NB4 (cell line): Measurements from ENCODE around the gene ST8SIA6.

Experiments used
- POLR2A ChIP-seq: IDR thresholded peaks from 2 replicates; pipeline ENCODE4 v1.6.1; 2011; ENCODE audit warnings: mild to moderate bottlenecking; ENCODE audit not compliant: insufficient read length; ENCODE audit errors: extremely low read depth
- TF ChIP-seq, protein P1 (sequence below): IDR thresholded peaks from one replicate; pipeline ENCODE4 v1.5.1; 2012; ENCODE audit warnings: low read depth, low read length

GRCh38 chr10:17278607-17279240 is 175.7 kb downstream of the ST8SIA6 start:
- TF ChIP-seq POLR2A, result no peak
- TF ChIP-seq, protein P1, sequence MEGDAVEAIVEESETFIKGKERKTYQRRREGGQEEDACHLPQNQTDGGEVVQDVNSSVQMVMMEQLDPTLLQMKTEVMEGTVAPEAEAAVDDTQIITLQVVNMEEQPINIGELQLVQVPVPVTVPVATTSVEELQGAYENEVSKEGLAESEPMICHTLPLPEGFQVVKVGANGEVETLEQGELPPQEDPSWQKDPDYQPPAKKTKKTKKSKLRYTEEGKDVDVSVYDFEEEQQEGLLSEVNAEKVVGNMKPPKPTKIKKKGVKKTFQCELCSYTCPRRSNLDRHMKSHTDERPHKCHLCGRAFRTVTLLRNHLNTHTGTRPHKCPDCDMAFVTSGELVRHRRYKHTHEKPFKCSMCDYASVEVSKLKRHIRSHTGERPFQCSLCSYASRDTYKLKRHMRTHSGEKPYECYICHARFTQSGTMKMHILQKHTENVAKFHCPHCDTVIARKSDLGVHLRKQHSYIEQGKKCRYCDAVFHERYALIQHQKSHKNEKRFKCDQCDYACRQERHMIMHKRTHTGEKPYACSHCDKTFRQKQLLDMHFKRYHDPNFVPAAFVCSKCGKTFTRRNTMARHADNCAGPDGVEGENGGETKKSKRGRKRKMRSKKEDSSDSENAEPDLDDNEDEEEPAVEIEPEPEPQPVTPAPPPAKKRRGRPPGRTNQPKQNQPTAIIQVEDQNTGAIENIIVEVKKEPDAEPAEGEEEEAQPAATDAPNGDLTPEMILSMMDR, result no peak
